IPS DF 6.9 (cell line): ENCODE data around the gene ATAD2B.

Source experiments
- DNase-seq: peaks from one replicate; pipeline ENCODE4 v3.0.0-alpha.2; 2013; ENCODE audit warnings: low read depth, low spot score
- H3K27ac ChIP-seq: one replicate; pipeline ENCODE4 v1.5.1; 2013; ENCODE audit warnings: low read length, control low read depth
- H3K27me3 ChIP-seq: 2 replicates; pipeline ENCODE4 v1.6.1; 2013; ENCODE audit warnings: mild to moderate bottlenecking, low read length; ENCODE audit not compliant: control insufficient read depth, insufficient read depth
- H3K36me3 ChIP-seq: 2 replicates; pipeline ENCODE4 v1.6.1; 2013; ENCODE audit warnings: low read length; ENCODE audit not compliant: control insufficient read depth, insufficient read depth
- H3K4me1 ChIP-seq: 2 replicates; pipeline ENCODE4 v1.6.1; 2013; ENCODE audit warnings: low read length; ENCODE audit not compliant: control insufficient read depth, insufficient read depth
- H3K4me3 ChIP-seq: 2 replicates; pipeline ENCODE4 v1.5.1; 2013; ENCODE audit warnings: mild to moderate bottlenecking, low read length
- H3K9me3 ChIP-seq: 2 replicates; pipeline ENCODE4 v1.6.1; 2013; ENCODE audit warnings: low read length, inconsistent platforms; ENCODE audit not compliant: control insufficient read depth, insufficient read depth
- WGBS: extraction: QIAGEN DNeasy Blood & Tissue Kit; methylation state at CpG from one replicate; pipeline ENCODE4 v1.1.7; 2013; ENCODE audit warnings: mixed read lengths, missing lambda C conversion rate; ENCODE audit not compliant: insufficient read length, insufficient coverage; 5-methylcytosine and 5-hydroxymethylcytosine counted together

ATAD2B gene

DNA sequence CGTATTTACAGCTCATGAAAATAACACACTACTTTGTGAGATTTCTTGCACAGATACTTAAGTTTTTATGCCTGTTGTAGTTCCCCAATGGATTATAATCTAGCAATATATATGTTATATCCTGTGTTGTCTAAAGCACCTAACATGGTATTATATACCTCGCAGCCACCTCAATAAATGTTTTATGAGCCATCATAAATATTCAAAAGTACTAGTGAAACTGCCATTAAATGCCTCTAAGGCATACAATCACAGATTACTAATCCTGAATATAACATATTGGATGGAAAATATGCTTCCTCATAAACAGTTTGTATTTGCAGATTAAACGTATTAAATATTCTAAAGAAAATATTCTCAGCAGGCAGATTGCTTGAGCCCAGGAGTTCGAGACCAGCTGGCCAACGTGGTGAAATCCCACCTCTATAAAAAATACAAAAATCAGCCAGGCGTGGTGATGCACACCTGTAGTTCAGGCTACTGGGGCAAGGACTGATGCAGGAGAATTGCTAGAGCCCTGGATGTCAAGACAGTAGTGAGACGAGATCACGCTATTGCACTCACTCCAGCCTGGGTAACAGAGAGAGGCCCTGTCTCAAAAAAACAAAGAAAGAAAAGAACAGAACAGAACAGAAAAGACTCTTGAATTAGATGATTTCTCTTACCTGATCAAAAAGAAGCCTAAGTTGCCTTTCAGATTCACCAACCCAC is 64.1 kb downstream of the ATAD2B start:
- Histone ChIP-seq H3K9me3 (no peaks in the 10 kb centered on the region), H3K36me3 (no peaks in the 10 kb centered on the region), H3K4me3 (no peak overlapping the region), H3K27me3 (no peaks in the 10 kb centered on the region), H3K27ac (no peak overlapping the region), H3K4me1 (no peaks in the 10 kb centered on the region)
- no peak for DNase-seq
- WGBS, result no CpG with 5 or more reads among the region's 8 CpGs

- no peak overlapping the region for H3K4me3 ChIP-seq
- no peaks in the 10 kb centered on the region for H3K27me3 ChIP-seq
- DNase-seq, result no peak
- no peaks in the 10 kb centered on the region for H3K9me3 ChIP-seq
- no peak overlapping the region for H3K27ac ChIP-seq
- H3K36me3 ChIP-seq, result no peaks in the 10 kb centered on the region
- WGBS, result no CpG with 5 or more reads among the region's 4 CpGs
- H3K4me1 ChIP-seq, result no peaks in the 10 kb centered on the region
Measured at GRCh38 chr2:23861952-23862351, 65.0 kb downstream of the ATAD2B start.

DNA sequence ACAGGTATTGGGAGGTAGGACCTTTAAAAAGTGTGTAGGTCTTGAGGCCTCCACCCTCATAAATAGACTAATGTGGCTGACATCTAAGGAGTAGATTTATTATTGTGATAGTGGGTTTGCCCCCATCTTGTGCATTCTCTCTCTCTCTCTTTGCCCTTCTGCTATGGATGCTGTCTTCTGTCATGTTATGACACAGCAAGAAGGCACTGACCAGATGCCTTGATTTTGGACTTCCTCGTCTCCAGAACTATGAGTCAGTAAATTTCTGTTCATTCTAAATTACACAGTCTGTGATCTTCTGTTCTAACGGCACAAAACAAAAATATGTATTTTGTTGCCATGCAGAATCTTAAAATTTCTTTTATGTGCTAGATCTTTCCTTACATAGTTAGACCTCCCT is 66.9 kb downstream of the ATAD2B start:
- no peak overlapping the region for H3K27ac ChIP-seq
- no peak overlapping the region for H3K4me3 ChIP-seq
- no peak for DNase-seq
- no peaks in the 10 kb centered on the region for H3K9me3 ChIP-seq
- H3K27me3 ChIP-seq, result no peaks in the 10 kb centered on the region
- H3K4me1 ChIP-seq, result no peaks in the 10 kb centered on the region
- H3K36me3 ChIP-seq, result no peaks in the 10 kb centered on the region
- no CpG with 5 or more reads among the region's 2 CpGs for WGBS

DNA sequence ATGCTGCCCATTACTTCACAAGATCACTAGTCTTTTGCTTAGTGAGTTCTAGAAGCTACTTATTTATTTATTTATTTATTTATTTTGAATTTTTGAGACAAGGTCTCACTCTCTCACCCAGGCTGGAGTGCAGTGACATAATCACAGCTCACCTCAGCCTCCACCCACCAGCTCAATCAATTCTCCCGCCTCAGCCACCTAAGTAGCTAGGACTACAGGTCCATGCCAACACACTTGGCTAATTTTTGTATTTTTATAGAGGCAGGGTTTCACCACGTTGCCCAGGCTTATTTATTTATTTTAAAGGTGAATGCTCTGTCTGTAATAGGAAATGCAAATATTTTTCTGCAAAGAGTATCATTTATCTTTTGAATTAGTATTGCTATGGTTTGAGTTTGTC is 67.7 kb downstream of the ATAD2B start:
- DNase-seq, result no peak
- H3K4me3 ChIP-seq, result no peak overlapping the region
- no peaks in the 10 kb centered on the region for H3K9me3 ChIP-seq
- no peaks in the 10 kb centered on the region for H3K36me3 ChIP-seq
- no peaks in the 10 kb centered on the region for H3K4me1 ChIP-seq
- no CpG with 5 or more reads among the region's 2 CpGs for WGBS
- no peaks in the 10 kb centered on the region for H3K27me3 ChIP-seq
- H3K27ac ChIP-seq, result no peak overlapping the region

DNA sequence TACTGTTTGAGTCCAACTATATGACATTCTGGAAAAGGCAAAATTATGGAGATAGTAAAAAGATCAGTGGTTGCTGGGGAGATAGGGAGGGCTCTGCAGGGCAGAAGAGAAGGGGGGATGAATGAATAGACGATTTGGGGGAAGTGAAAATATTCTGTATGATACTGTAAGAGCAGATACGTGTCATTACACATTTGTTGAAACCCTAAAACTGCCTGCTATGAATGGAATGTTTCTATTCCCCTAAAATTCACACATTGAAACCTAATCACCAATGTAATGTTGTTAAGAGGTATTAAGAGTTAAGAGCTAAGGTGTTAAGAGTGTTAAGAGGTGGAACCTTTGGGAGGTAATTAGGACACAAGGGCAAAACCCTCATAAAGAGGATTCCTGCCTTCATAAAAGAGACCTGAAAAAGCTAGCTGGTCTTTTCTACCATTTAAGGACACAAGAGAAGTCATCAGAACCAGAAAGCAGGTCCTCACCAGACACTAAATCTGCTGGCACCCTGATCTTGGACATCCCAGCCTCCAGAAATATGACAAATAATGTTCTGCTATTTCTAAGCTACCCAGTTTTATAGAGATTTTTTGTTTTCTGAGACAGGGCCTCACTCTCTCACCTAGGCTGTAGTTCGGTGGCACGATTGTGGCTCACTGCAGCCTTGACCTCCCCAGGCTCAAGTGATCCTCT is 76.2 kb downstream of the ATAD2B start:
- Histone ChIP-seq H3K27ac (no peak overlapping the region), H3K4me3 (no peak overlapping the region)
- 100% methylated on average over 1 of the region's 4 CpGs for WGBS

DNA sequence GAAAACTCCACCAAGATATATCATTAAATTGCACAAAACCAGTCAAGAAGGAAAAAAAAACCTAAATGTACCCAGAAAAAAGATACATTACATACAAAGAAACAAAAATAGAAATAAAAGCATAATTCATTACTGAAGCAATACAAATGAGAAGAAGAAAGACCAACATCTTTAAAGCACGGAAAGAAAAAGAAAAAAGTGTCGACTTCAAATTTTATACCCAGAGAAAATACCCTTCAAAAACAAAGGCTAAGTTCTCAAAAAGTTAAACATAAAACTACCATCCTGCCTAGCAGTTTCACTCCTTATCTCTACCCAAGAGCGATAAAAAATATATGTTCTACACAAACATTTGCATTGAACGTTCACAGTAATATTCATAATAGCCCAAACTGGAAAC is 82.0 kb downstream of the ATAD2B start:
- H3K27ac ChIP-seq, result no peak overlapping the region
- no CpG with 5 or more reads among the region's 4 CpGs for WGBS
- DNase-seq, result no peak
- no peaks in the 10 kb centered on the region for H3K36me3 ChIP-seq
- H3K4me1 ChIP-seq, result no peaks in the 10 kb centered on the region
- no peak overlapping the region for H3K4me3 ChIP-seq
- H3K9me3 ChIP-seq, result no peaks in the 10 kb centered on the region
- H3K27me3 ChIP-seq, result no peaks in the 10 kb centered on the region

More for the DNA sequence above, 76.2 kb downstream of the ATAD2B start:
- DNase-seq, result no peak
- Histone ChIP-seq H3K4me1 (no peaks in the 10 kb centered on the region), H3K36me3 (no peaks in the 10 kb centered on the region), H3K27me3 (no peaks in the 10 kb centered on the region), H3K9me3 (no peaks in the 10 kb centered on the region)

DNA sequence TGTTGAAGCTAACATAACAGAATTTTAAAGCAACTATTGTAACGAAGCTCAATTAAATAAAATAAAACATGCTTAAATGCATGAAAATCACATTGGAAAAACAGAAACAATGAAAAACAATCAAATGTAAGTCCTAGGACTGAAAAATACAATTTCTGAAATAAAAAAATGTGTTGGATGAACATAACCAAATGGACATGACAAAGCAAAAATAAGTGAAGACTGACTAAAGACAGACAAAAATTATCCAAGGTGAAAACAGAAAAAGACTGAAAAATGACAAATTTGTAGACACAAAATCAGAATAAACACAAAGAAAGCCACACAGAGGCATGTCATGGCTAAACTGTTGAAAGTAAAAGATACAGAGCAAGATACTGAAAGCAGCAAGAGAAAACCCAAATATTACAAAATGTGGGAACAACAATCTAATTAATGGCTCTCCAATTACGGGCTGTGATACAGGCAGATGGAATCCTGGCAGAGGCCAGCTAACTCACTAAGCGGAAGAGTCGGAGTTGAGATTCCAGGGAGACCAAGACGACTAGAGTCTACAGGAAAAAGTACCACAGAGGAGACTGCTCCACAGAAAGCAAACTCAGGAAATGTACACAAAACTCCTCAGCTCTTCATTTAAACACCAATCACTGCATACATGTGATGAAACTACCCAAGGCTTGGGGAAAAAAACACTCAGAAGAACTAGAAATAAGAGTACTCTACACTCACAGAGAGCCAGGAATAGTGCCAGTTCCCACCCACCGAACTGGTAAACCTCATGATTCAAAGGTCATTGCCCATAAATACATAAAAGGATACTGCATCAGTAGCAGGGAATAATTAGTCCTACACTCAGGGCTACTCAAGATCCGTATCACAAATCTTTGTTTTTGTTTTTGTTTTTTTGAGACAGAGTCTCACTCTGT is 83.6 kb downstream of the ATAD2B start:
- Histone ChIP-seq H3K27ac (no peak overlapping the region), H3K36me3 (no peaks in the 10 kb centered on the region), H3K4me1 (no peaks in the 10 kb centered on the region), H3K9me3 (no peaks in the 10 kb centered on the region), H3K27me3 (no peaks in the 10 kb centered on the region), H3K4me3 (no peak overlapping the region)
- WGBS, result no CpG with 5 or more reads among the region's 7 CpGs
- no peak for DNase-seq

GRCh38 chr2:23839919-23840578 is 86.9 kb downstream of the ATAD2B start:
- no peaks in the 10 kb centered on the region for H3K4me1 ChIP-seq
- H3K27ac ChIP-seq, result no peak overlapping the region
- H3K27me3 ChIP-seq, result no peaks in the 10 kb centered on the region
- no peak overlapping the region for H3K4me3 ChIP-seq
- DNase-seq, result no peak
- peaks cover 2% of the 10 kb centered on the region; the same call in 1 of the 2 replicates for H3K36me3 ChIP-seq
- H3K9me3 ChIP-seq, result no peaks in the 10 kb centered on the region
- no CpG with 5 or more reads among the region's 3 CpGs for WGBS

DNA sequence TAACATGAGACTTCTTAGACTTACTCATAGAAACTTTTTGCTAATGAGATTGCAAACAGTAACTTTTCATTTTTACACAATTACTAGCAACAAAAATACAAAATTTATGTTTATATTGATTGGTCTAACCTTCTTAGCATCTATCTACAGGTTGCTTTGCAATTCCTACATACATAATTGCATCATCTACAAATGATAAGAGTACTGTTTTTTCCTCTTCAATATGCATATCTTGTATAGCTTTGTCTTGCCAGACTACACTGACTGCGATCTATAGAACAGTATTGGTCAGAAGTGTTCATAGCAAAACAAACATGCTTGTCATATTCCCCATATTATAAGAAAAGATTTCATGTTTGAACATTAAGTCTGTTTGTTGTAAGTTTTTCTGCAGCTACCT is 87.9 kb downstream of the ATAD2B start:
- H3K36me3 ChIP-seq, result peaks cover 2% of the 10 kb centered on the region; the same call in 1 of the 2 replicates
- no peak overlapping the region for H3K4me3 ChIP-seq
- H3K4me1 ChIP-seq, result no peaks in the 10 kb centered on the region
- WGBS, result no CpG with 5 or more reads among the region's 1 CpG
- H3K27ac ChIP-seq, result no peak overlapping the region
- no peaks in the 10 kb centered on the region for H3K27me3 ChIP-seq
- DNase-seq, result no peak
- no peaks in the 10 kb centered on the region for H3K9me3 ChIP-seq

DNA sequence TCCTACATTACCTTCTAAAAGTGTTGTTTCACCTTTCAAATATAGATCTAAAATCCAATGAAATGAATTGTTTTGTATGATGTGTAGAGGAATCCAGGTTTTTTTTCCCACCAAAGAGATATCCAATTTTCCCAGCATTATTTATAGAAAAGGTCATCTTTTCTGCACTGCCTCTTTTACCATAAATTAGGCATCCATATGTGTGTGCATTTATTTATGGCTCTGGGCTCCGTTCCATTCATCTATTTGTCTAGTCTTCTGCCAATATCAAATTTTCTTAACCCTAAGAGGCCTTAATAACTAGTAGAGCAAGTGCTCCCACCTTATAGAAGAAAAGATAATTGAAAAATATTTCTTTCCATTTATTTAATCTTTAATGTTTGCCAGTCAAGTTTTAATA is 88.3 kb downstream of the ATAD2B start:
- Histone ChIP-seq H3K36me3 (peaks cover 2% of the 10 kb centered on the region; the same call in 1 of the 2 replicates), H3K27ac (no peak overlapping the region), H3K4me1 (no peaks in the 10 kb centered on the region), H3K27me3 (no peaks in the 10 kb centered on the region), H3K9me3 (no peaks in the 10 kb centered on the region), H3K4me3 (no peak overlapping the region)
- DNase-seq, result no peak
- no CpG with 5 or more reads among the region's 1 CpG for WGBS
